HG02981 (cell line): ENCODE data around the gene KCNB1.

ENCODE experiments used
- ATAC-seq: cut with Tn5 transposase; IDR thresholded peaks from one replicate; pipeline ENCODE4 v1.9.1; 2021; ENCODE audit warnings: mild to moderate bottlenecking, moderate library complexity; ENCODE audit not compliant: unreplicated experiment

The KCNB1 gene

DNA sequence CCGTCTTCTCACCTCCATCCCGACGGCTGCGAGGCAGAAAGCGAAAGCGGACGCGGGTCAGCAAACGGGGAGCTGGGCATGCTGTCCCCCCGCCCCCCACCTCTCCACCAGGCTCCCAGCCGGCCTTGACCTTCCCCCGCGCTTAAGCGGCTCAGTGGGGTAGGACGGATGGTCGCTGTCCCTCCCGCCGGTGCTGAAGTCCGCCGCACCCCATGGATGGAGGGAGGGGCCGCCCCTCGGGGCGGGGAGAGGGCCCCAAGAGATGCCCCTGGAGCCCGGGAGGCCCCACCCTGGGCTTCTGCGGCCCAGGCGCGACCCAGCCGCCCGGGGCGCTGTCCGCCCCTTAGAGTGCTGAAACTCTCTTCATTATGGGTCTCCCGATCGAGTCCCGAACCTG is at the start of gene KCNB1:
KCNB1 (minus strand) TSS at position 48 of the 397 bp plus-strand sequence. CDS start 188 bp downstream, outside the sequence.
- ATAC-seq, result no peak

- no peak for ATAC-seq
Observed at GRCh38 chr20:49529470-49529869, 47.0 kb upstream of the KCNB1 start.

GRCh38 chr20:49526568-49526967 is 44.1 kb upstream of the KCNB1 start:
- no peak for ATAC-seq

DNA sequence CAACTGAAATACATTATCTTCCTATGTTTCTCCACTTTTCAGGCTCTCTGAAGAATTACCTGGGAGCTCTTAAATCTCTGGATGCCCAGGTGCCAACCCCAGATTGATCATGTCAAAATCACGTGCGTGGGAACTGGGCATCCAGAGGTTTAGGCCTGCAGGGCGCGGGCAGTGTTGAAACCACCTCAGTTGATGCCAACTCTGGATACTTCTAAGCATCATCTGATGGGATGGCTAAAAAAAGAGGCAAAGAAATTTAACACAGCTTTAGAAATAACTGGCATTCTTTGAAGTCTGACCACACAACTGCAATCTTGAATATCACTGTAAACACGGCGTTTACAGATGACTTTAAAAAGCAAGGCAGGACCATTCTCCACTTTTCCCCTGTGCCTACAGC is 43.6 kb upstream of the KCNB1 start:
- no peak for ATAC-seq

GRCh38 chr20:49523767-49524360 is 41.4 kb upstream of the KCNB1 start:
- no peak for ATAC-seq

- no peak for ATAC-seq
Observed at GRCh38 chr20:49521356-49521755, 38.9 kb upstream of the KCNB1 start.

GRCh38 chr20:49519777-49520359 is 37.4 kb upstream of the KCNB1 start:
- no peak for ATAC-seq

- no peak for ATAC-seq
Observed at GRCh38 chr20:49519212-49519712, 36.8 kb upstream of the KCNB1 start.

GRCh38 chr20:49518576-49518975 is 36.1 kb upstream of the KCNB1 start:
- ATAC-seq, result no peak

DNA sequence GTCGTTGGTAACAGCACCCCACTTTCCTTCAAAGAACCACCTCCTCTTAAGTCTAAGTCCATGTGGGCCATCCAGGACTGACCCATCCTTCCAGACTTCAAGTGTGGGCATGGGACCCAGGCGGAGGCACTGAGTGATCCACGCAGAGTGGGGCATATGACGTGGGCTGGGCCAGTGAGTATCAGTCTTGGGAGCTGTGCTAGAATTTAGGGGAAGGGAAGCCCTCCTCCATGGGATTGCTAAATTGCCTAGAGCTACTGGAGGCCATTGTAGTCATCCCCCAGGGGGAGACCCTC is 35.3 kb upstream of the KCNB1 start:
- no peak for ATAC-seq

DNA sequence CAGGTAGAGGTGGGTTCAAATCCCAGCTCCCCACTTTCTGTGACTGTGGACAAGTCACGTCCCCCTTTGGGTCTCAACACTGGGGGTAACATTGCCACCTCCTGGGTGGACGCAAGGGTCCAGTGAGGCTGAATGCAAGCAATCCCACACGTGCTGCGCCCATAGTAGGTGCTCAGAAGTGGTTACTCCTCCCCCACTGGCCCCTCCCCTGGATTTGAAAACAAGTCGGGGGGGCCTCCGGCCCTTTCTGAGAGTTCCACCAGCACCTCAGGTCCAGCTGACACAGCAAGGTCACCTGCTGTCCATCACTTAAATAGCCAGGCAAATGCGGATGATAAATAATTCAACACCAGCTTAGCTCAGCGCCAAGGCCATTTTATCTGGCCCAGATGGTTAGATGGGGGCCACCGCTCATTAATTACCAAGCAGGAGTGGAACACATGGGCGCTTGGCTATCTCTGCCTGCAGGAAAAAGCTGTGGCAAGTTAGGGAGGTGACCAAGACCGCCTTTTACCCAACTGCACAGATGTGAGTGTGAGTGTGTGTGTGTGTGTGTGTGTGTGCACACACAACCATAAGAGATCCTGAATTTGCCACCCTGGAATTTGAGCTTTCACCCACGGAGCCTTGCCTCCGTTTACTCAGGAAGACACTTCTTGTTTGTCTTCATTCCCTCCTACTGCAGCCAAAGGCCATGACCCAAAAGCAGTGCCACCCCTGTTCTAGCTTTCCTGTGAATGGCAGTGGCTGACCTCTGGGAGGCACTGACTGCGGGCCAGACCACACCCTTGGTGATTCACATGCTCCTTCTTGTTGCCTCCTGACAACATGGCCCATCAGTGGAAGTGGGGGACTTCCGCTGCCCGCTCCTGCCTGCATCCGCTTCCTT is 34.7 kb upstream of the KCNB1 start:
- no peak for ATAC-seq

- ATAC-seq, result no peak
Observed at GRCh38 chr20:49515586-49515985, 33.1 kb upstream of the KCNB1 start.

- ATAC-seq, result no peak
Observed at GRCh38 chr20:49513517-49513916, 31.0 kb upstream of the KCNB1 start.

GRCh38 chr20:49513009-49513408 is 30.5 kb upstream of the KCNB1 start:
- ATAC-seq, result no peak

DNA sequence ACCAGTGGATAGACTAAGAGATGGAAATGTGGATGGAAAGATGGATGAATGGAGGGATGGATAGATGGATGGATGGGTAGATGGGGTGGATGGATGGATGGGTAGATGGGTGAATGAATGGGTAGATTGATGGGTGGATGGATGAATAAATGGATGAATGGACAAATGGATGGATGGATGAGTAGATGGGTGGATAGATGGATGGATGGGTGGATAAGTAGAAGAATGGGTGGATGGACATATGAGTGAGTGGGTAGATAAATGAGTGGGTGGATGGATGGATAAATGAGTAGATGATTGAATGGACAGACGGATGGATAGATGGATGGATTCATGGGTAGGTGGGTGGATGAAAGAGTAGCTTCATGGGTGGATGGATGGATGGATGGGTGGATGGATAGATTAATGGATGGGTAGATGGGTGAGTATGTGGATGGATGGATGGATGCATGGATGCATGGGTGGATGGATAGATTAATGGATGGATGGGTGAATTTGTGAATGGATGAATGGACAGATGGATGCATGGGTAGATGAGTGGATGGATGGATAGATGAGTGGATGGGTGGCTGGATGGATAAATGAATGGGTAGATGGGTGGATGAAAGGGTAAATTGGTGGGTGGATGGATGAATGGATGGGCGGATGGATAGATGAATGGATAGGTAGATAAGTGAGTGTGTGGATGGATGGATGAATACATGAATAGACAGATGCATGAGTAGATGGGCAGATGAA is 29.5 kb upstream of the KCNB1 start:
- no peak for ATAC-seq

DNA sequence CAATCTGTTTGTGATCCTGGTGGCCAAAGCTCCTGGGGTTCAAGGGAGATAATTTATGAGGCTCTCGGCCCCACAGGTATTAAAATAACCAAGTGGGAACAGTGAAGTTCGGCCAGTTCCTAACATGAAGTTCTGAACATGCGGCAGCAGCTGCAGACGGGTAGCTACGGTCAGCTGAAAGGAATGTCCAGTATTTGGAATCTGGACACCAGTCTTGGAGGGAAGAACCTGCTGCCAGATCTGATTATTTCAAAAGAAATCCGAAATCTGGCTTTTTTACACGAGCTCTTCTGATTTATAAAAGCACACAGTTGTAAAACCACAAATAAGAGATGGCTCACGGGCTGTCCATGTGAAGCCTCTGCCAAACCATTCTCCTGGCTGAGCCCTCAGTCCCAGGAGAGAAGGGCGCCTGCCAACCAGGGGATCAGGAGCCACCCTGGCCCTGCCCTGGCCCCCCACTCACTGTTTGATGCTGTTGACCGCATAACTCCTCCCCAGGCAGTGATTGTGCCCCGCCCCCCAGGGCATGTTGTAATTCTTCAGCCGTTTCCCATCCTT is 28.2 kb upstream of the KCNB1 start:
- no peak for ATAC-seq

GRCh38 chr20:49508435-49509199 is 26.1 kb upstream of the KCNB1 start:
- ATAC-seq, result no peak

GRCh38 chr20:49507741-49508434 is 25.4 kb upstream of the KCNB1 start:
- no peak for ATAC-seq

DNA sequence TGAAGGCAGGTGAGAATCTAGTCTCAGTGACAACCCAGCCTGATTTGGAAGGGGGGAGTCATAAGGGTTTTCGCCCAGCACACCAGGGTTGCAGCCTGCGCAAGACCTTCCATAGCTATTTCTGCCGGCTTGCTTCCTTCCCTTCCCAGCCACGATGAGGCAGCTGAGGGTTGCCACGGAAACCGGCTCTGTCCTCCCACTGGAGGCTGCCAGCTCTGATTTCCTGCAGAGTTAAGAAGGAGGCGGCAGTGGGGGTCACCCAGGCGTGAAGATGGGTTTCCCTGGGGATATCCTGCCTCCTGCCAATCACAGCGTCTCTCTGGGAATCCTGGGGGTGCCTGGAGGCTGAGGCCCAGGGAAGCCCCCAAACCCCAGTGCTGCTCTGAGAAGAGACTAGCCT is 23.1 kb upstream of the KCNB1 start:
- ATAC-seq, result no peak

DNA sequence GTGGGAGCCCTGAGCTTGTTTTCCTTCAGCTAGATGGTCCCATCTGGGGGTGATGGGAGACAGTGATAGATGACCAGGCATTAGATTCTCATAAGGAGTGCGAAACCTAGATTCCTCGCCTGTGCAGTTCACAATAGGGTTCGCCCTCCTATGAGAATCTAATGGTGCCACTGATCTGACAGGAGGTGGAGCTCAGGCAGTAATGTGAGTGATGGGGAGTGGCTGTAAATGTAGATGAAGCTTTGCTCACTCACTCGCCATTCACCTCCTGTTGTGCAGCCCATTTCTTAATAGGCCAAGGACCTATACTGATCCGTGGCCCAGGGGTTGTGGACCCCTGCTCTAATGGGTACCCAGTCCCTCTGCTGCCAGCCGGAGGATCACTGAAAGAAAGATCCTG is 20.7 kb upstream of the KCNB1 start:
- no peak for ATAC-seq
